Measurements from ENCODE around the gene CERKL.

The CERKL gene

DNA sequence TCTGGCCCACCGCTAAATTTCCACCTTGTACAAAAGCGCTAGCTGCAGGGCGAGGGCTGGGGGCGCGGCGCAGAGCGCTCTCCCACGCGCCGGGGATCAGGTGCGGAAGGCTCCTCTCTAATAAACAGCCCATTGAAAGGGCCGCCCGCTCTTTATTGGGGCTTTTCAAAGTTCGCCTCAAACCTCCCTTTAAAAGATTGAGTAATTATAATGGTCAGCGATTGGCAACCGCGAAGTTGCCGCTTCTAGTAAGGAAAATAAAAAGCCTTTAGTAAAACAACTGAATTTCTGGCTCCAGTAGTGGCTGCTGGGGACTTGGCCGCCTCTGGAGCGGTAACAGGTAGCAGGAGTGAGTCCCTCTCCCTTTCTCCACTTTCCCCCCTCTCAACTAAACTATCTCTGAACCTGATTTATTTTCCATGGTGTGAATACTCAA, 22.7 kb upstream of the CERKL start:
- TF ChIP-seq SIN3A (IDR thresholded peaks at IDR 0.05; ENCODE audit: borderline replicate concordance, insufficient read depth, low read length), result no peak
- TF ChIP-seq, protein P1, sequence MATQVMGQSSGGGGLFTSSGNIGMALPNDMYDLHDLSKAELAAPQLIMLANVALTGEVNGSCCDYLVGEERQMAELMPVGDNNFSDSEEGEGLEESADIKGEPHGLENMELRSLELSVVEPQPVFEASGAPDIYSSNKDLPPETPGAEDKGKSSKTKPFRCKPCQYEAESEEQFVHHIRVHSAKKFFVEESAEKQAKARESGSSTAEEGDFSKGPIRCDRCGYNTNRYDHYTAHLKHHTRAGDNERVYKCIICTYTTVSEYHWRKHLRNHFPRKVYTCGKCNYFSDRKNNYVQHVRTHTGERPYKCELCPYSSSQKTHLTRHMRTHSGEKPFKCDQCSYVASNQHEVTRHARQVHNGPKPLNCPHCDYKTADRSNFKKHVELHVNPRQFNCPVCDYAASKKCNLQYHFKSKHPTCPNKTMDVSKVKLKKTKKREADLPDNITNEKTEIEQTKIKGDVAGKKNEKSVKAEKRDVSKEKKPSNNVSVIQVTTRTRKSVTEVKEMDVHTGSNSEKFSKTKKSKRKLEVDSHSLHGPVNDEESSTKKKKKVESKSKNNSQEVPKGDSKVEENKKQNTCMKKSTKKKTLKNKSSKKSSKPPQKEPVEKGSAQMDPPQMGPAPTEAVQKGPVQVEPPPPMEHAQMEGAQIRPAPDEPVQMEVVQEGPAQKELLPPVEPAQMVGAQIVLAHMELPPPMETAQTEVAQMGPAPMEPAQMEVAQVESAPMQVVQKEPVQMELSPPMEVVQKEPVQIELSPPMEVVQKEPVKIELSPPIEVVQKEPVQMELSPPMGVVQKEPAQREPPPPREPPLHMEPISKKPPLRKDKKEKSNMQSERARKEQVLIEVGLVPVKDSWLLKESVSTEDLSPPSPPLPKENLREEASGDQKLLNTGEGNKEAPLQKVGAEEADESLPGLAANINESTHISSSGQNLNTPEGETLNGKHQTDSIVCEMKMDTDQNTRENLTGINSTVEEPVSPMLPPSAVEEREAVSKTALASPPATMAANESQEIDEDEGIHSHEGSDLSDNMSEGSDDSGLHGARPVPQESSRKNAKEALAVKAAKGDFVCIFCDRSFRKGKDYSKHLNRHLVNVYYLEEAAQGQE (IDR thresholded peaks at IDR 0.05; ENCODE audit: insufficient read depth in 1 of 2, low read depth in 2 of 2, low read length in 2 of 2), result 0 out of 4 replicates have a peak, but pooled peaks of 1 of the 2 experiments have one; percentile 16

DNA sequence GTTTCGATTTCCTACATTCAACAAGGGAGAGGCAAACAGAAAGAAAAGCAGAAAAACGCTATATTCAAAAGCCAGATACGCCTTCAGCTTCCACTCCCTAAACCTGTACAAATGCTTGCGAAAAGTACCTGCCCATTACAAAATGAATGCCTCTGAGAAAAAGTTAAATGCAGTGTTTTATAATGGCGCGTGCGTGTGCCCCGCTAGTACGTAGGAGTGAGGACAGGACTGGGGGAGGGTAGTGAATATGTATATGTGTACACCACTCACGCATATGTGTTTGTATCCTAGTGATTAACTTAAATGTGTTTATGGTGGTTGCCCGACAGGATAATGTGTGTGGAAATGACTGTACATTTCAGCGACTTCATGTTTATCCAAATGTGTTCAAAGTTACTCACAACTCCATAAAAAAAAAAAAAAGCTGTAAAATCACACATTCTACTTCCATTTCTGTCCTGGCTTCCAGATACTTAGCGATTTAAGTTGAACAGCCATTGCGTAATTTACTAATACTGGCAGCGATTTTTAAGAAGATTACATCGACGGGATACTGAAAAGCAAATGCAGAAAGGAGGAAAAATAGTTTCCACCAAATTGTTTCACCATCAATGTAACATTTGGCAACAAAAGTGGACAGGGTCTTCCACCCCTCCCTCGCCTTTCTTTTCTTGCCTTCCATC, 22.1 kb upstream of the CERKL start:
- no peak for TF ChIP-seq TAF1 (IDR thresholded peaks at IDR 0.05; ENCODE audit: borderline replicate concordance, insufficient read depth, low read length)
- TF ChIP-seq POLR2AphosphoS5 (IDR thresholded peaks at IDR 0.05; ENCODE audit: low read depth, low read length), result no peak
- no peak for TF ChIP-seq SIN3A (IDR thresholded peaks at IDR 0.05; ENCODE audit: borderline replicate concordance, insufficient read depth, low read length)
- TF ChIP-seq, protein P1 (IDR thresholded peaks at IDR 0.05; ENCODE audit: insufficient read depth in 1 of 2, low read depth in 2 of 2, low read length in 2 of 2), result no peak
- no peak for TF ChIP-seq FOXP2 (optimal IDR thresholded peaks at IDR 0.05; ENCODE audit: borderline replicate concordance, extremely low read depth, extremely low read length, insufficient read depth)

DNA sequence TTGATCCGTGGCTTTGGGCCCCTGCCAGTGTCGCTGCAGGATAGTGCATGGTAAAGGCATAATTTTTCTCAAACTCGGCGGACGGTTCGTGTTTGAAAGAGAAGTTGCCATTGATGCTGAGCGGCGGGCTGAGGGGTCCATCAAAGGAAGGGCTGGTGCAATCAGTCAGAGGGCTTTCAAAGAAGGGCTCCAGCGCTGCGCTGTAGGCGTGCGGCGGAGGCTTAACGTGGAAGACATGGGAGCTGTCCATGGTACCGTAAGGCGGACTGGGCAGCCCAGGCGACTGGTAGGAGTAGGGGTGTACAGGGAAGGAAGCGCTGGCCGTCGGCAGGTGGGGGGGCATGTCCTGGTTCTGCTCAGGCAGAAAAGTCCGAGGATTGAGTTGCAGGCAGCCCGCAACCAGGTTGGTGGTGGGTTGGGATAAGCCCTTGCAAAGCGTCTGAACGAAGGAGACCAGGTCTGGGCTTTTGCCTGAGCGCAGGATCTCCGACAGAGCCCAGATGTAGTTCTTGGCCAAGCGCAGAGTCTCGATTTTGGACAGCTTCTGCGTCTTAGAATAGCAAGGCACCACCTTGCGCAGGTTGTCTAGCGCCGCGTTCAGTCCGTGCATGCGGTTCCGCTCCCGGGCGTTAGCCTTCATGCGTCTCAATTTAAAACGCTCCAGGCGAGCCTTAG, 21.1 kb upstream of the CERKL start:
- TF ChIP-seq, protein P1 (IDR thresholded peaks at IDR 0.05; ENCODE audit: insufficient read depth in 1 of 2, low read depth in 2 of 2, low read length in 2 of 2), result peak; percentile 96 to 97
- TF ChIP-seq FOXP2 (optimal IDR thresholded peaks at IDR 0.05; ENCODE audit: borderline replicate concordance, extremely low read depth, extremely low read length, insufficient read depth), result no peak

DNA sequence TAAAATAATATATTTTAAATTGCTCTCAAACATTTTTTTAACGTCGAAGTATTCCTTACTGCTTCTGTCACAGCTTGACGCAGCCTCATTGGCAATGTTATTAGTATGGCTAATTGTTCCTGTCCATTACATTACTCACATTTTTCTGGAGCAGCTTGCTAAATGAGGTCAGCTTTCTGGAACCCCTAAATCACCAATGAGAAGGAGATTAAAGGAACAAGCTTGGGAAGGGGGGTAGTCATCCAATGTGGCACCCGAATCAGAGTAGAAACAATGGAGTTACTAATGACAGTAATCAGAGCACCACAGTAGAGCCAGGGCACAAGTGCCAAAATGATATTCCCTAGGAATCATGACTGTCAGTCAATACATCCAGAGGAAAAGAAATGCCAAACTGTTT, 18.3 kb upstream of the CERKL start:
- TF ChIP-seq FOXP2 (optimal IDR thresholded peaks at IDR 0.05; ENCODE audit: borderline replicate concordance, extremely low read depth, extremely low read length, insufficient read depth) (no peak), TAF1 (IDR thresholded peaks at IDR 0.05; ENCODE audit: borderline replicate concordance, insufficient read depth, low read length) (no peak), SIN3A (IDR thresholded peaks at IDR 0.05; ENCODE audit: borderline replicate concordance, insufficient read depth, low read length) (no peak), POLR2AphosphoS5 (IDR thresholded peaks at IDR 0.05; ENCODE audit: low read depth, low read length) (no peak)
- TF ChIP-seq, protein P1 (IDR thresholded peaks at IDR 0.05; ENCODE audit: insufficient read depth in 1 of 2, low read depth in 2 of 2, low read length in 2 of 2), result no peak

Measured in PFSK-1 (cell line).